ENCODE data around the gene BMP7.

Gene BMP7

DNA sequence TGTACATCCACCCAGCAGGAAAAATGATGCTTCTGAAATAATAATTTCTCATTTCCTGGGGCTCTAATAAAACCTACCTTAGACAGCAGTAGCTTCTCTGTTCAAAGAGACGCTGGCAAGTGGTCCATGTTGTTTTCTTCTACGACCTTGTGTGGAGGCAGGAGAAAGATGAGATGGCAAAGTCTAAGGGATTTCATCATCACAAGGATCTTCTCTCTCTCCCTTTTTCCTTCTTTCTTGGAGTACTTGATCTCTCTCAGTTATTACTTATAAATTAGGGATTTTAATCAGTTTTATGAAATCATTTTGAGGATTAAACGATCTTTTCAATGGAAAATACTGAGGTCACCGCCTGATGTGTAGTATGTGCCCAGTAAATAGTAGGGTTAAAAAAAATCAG is 147.5 kb downstream of the BMP7 start:
- DNase-seq, result no peak

Data from NCI-H446 (cell line).